GM19193 (cell line): ENCODE measurements around the gene FRMD3.

Experiments
- POLR2A ChIP-seq: IDR thresholded peaks from 4 replicates; pipeline ENCODE4 v1.6.1; 2011; ENCODE audit not compliant: insufficient read depth, insufficient read length; ENCODE audit errors: extremely low read depth

The FRMD3 gene

DNA sequence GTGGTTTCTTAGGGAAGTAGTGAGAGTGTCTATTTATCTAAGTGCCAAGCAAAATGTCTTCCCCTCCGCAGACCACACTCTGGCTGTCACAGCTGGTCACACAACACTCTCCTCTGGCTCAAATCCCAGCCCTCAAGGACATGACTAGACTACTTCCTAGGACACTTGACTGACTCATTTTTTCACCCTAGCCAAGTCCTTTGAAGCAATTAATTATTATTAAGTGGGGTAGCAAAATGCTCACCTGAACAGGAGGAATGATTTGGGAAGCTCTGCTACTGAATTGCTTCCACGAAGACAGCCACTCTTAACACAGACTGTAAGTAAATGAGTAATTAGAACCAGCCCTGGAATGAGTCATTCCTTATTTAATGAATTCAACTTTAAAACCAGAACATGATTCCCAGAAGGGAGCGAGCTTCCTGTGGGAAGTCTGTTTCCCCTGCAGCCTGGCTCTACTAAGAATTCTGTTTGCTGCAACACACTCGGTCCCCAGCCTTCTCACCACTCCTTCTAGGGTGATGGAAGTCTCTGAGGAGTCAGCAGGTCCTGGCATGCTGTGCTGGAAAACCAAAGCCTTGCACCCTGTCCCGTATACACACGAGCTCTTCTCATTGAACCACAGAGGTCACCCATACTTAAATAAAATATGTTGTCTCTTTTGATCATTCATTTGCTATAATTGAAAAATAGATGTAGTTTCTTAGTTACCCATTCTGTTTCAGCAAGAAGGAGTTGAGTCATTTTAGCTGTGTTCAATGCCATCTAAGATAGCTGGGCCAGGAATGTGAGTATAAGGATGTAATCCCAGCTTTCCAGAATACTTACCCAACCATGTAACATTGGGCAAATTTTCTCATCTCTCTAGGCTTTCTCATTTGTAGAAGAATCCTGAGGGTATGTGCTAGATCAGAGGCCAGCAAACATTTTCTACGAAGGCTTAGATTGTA, 256.6 kb downstream of the FRMD3 start:
- no peak for TF ChIP-seq POLR2A

DNA sequence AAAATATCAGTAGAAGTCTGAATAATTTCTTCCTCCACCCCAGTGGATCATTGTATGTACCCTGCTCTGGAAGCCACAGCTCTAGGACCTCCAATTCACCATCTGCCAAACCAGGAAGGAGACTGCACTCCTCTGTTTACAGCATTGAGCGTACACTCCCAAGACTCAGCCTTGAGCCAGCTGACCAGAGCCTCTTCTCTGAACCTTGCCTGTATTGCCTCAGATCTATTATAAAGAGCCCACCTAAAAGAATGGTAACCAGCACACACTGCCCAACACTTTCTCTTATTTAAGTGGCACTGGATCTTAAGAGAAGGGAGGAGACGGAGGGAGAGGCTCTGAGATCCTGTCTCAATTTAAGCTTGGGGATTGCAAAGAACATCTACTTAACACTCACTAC, 257.4 kb downstream of the FRMD3 start:
- no peak for TF ChIP-seq POLR2A

DNA sequence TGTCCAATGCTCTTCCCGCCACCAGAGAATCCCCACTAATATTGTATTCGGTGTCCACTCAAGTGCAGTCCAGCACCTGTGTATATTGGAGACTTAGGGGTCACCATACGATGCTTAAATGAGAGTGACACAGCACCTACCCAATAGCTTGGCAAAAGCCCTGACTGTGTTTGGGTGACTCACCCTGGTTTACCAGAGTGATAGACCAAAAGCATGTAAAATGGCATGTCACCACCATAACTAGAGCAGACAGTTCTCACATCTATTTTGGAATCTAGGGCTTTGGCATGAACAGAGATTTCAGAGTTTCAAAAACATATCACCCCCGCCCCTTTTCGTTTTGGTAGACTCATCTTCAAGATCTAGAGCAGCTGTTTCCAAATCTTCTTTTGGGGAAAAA, 257.9 kb downstream of the FRMD3 start:
- no peak for TF ChIP-seq POLR2A

DNA sequence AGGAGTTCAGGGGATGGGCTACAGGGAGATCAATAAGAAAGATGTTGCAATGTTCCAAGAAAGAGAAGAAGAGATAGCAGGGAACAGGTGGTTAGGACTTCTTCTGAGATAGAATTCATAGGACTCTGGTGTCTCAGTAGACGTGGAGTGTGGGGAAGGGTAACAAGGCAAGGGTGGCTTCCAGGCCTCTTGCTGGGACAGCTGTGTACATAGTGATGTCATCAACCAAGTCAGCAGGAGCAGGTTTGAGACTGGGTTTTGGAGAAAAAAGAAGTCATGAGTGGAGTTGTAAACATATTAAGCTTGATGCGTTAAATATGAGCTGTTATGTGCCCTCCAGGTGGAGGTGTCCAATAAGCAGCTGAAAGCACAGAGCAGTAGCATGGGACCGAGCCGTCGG, 263.4 kb downstream of the FRMD3 start:
- no peak for TF ChIP-seq POLR2A

DNA sequence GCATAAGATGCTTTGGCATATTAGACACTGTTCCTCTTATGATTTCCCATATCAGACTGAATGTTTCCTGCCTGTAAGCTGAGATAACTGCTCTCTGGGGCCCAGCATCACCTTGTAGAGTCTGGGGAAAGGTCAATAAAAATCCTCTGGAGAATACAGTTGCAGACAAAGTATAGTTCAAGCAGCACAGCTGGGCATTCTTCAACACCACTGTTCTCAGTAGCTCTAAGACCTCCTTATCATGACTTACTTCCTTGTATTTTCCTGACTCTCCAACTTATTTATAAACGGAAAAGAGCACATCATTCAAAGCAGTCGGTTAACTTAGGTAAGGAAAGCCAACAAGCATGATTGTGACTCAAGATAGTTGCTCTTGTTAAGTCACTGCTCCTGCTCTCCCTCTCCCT, 266.5 kb downstream of the FRMD3 start:
- TF ChIP-seq POLR2A = no peak

DNA sequence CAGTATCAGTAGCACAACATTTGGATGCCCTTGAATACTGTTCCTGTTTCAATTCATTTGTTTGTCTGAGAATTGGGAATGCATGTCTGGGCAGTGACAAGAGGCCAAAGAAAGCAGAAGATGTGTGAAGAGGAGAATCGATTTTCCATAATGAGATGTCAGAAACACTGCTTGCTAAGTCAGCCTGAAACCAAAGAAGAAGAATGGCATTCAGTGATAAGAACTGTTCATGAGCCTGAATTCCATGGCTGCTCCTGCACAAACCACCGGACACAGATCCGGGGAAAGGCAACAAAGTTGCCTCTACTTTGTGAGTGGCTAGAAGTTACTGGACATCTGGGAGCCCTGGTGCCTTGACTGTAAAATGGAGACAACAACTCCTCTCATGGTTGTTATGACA, 268.1 kb downstream of the FRMD3 start:
- no peak for TF ChIP-seq POLR2A

DNA sequence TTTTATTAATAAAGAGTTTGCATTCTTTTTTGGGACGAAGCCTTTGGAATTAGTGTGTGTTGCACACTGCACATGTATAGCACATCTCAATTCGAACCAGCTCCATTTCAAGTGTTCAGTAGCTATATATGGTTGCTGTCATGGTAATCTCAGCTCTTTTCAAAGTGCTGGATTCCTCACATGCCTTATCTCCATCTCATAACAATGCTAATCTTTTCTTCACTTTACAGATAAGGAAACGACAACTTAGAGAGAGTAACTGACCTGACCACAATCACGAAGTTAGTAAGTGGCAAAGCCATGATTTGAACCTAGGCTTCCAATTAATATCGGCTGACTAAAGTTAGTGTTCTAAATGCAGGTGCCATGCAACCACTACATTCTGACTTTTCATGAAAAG, 270.5 kb downstream of the FRMD3 start:
- TF ChIP-seq POLR2A = no peak

DNA sequence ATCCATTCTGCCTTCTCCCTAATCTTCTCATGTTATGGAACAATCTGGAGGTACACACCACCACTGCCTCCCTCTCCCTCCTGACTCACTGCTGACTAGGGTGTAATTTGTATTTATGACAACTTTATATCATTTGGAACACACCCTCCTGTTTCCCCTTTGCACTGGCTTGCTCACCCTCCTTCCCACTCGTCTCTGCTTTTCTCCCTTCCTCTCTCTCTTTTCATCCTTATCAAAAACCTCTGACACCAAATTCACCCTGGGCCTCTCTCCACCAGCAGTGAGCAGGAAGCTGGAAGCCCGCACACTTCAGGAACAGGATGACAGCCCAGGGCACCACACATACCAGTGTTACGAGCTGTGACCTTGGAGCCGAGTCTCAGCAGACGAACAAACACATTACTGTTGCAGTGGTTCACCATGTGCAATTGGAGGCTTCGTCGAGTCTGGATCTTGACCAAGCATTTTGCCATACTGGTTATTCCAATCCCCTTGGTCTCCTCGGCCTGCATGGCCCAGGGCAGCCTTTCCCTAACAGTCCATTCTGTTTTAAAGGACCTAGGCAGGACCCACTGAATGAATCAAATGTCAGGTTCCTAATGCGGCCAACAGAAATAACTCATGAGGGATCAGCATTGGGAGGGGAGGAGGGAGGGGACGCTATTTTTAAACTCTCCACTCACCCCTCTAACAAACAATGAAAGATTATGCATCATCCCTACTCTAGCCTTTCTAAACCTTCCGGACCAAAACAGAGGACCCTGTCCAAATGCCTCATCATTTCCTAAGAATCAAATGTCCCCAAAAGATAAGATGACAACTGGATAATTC, 271.3 kb downstream of the FRMD3 start:
- TF ChIP-seq POLR2A = no peak

DNA sequence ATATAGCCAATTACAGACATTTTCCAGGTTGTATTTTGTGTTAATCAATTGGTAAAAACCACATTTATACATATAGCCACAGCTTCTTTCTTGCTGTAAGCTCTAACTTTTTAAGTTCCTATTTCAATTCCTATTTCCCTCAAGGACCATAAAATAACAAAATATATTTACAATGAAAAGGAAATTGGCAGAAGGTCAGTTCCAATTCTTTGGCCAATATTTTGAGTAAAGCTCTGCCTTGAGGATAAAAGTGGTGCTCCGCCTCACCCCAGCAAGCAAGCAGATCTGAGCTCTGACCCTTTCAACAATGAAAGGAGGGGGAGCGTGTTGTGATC, 271.9 kb downstream of the FRMD3 start:
- TF ChIP-seq POLR2A = no peak

DNA sequence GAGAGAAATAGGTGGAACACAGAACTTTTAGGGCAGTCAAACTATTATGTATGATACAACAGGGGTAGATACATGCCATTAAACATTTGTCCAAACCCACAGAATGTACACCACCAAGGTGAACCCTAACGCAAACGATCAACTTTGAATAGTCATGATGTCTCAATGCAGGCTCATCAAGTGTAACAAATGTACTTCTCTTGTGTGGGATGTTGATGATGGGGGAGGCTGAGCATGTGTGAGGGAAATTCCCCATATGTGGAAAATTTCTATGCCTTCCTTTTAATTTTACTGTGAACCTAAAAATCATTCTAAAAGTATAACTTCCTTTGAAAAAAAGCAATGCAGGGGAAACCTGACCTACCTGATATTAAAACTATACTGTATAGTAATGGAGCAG, 273.9 kb downstream of the FRMD3 start:
- no peak for TF ChIP-seq POLR2A

DNA sequence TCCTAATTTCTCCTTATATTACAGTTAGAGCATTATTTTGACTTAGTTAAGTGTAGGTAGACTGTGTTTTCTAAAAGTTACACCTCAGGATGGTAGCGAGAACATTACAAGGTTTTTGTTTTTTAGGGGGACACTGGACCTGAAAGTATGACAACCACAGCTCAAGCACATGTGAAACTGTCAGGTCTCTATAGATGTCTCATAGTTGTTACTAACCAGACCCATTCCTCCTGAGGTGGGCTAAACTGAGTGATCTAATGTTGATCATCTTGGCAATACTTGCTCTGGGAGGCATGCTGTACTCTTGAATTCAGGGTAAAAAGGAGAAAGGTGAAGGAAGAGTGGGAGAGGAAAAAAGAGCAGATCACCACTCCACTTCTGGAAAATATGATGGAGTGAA, 278.6 kb downstream of the FRMD3 start:
- no peak for TF ChIP-seq POLR2A

DNA sequence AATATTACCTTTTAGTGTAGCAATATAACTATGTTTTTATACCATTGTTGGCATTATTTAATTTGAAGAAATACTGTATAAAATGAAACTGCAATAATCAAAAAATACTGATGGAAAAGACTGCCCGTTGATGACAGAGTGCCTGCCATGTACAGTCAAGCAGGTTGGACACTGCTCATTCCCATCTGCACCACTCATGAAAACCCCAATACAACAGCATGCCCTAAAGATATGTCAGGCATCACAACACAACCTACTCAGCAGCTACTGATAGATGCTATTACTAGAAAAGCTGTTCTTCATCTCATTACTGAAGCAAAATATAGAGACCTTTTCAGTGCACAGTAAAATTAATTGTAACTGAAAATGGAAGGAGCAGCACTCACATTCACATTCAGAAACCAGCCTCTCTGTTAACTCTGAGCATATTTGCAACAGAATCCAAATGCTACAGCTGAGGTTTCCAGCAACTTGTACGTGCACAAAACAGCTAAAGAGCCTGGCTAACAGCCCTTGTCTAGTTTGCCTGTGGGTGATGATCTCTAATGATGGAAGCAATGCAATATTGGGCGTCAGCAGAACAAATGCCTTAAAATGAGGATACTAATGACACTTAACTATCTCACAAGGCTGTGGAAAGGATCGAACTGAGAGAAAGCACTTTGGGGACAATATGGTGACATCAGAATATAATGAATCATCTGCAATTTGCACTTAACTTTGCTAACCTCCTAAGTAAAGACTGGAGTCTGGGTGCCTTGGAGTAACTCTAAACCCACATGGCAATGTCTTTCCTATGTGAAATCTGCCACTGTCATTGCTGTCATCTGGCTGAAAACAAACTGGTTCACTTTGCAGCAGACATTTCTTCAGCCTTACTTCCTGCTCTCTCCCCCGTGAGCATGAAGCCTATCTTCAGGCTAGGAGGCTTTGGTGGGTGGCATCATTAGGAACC, 280.0 kb downstream of the FRMD3 start:
- no peak for TF ChIP-seq POLR2A

DNA sequence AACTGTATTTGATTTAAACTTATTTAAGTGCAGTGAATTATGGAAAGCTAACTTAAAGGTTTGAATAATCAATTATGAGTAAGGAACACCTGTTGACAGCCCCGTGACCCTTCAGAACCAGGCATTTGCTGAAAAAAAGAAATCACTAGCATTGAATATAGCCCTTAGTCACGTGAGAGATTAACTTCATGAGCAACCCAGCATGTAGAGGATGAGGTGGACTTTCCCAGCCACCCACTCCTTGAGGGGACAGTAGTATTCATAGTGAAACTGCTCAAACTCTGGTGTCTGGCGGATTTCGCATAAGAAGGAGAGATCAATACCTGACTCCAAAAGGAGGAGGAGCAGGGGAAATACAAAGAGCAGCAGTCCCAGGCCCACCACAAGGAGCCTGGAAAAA, 290.5 kb downstream of the FRMD3 start:
- no peak for TF ChIP-seq POLR2A

DNA sequence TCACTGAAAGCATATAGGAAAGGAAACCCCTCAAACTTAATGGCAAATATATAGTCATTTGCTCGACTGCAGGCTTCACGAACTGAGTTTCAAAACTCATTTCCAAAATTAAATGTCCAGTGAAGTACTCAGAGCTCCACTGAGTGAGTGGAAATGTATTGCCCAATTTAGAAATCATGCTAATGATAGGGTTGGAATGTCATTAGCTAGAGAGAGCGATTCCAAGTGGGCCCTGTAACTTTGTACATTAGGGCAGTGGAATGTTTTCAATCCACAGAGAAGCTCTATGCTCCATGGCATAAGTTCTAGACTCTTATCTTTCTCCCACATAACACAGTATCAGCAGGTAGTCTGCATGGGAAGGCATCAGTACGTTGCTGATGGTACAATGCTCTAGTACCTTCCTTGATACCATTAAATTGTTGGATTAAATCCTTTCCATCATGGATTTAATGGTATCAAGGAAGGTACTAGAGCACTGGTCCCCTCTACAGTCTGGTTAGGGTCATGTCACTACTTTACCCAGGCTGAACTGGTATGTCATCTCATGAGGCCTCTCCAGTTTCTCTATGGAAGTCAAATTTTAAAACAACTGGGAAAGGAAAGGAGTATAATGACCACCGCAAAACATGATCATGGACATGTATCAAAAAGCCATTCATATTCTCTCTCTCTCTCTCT, 292.1 kb downstream of the FRMD3 start:
- no peak for TF ChIP-seq POLR2A

DNA sequence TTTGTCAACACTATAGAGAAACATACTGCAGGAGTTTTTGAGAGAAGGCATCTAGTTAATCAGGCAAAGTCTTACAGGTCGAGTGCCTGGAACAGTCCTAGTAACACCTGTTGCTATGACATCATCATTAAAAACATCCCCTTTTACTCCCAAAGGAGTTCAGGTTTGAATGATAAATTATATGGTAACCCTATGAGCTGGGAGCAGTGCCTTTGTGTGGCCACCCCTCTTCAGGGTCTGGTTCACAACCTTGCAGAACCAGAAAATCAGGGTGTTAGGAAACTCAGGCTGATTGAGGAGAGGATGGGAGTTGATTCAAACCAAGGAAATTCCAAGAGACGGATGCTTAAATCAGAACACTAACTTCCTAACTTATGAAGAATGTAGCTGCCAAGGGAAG, 296.1 kb downstream of the FRMD3 start:
- TF ChIP-seq POLR2A = no peak

DNA sequence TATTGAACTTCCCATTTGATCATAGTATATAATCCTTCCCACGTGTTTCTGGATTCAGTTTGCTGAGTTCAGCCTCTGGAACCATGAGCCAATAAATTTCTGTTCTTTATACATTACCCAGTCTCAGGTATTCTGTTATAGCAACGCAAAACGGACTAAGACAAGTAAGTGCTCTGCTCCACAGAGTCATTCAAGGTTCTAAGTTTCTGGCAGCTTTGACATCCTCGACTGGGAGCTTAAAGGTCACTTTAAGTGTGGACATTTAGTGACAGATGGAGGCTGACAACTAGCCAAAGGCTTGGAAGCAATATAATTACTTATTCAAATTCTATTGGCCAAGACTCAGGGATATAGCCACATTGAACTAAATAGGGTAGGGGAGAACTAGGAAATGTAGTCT, 297.5 kb downstream of the FRMD3 start:
- TF ChIP-seq POLR2A = no peak
